Measurements from ENCODE around the gene NTRK3.
"Not testable (repeated sequence)": the region's sequence is repeated elsewhere in the genome, so short reads cannot be mapped to it uniquely, and the experiment has no call there.

DNA sequence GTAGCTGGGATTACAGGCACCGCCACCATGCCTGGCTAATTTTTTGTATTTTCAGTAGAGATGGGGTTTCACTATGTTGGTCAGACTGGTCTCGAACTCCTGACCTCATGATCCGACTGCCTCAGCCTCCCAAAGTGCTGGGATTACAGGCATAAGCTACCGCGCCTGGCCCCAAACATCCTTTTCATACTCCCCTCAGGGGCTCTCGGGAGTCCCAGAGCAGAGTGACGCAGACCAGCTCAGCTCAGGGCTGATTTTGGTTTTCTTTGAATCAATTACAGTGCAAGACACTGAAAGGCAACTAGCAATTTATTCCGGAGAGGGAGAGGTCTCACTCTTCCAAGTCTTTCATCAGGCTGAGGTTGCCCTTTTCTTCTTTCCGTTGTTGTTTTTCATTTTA, 184.4 kb downstream of the NTRK3 start:
- TF ChIP-seq, protein P1, sequence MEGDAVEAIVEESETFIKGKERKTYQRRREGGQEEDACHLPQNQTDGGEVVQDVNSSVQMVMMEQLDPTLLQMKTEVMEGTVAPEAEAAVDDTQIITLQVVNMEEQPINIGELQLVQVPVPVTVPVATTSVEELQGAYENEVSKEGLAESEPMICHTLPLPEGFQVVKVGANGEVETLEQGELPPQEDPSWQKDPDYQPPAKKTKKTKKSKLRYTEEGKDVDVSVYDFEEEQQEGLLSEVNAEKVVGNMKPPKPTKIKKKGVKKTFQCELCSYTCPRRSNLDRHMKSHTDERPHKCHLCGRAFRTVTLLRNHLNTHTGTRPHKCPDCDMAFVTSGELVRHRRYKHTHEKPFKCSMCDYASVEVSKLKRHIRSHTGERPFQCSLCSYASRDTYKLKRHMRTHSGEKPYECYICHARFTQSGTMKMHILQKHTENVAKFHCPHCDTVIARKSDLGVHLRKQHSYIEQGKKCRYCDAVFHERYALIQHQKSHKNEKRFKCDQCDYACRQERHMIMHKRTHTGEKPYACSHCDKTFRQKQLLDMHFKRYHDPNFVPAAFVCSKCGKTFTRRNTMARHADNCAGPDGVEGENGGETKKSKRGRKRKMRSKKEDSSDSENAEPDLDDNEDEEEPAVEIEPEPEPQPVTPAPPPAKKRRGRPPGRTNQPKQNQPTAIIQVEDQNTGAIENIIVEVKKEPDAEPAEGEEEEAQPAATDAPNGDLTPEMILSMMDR (conservative IDR thresholded peaks at IDR 0.05), result not testable (repeated sequence)
- TF ChIP-seq EZH2 (IDR thresholded peaks at IDR 0.05; ENCODE audit: low read depth), result not testable (repeated sequence)

Measured in PC-9 (cell line).